NCI-H2081 treated with DMSO at 0.1 percent for 48 hours (cell line): ENCODE results near the gene TRPV4.

ENCODE experiments used
- DNase-seq: peaks from one replicate; lab custom pipeline; 2025; lab: John Stamatoyannopoulos, UW

Gene TRPV4

DNA sequence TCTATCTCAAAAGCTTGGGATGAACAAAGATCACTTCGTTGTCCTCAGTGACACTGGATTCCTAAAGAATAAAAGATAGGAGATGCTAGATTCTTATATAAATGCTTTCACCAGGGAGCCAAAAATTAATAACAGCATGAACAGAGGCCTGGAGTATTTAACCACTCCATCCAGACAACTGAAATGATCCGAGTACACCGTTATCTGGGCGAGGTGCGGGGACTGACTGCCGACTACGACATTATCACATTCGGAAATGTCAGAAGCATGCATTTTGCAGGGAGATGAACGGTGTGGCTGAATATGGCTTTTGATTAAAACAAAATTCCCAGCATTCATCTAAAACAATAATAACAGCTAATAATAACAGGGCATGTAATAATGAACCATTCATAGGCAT, 56.6 kb downstream of the TRPV4 start:
- DNase-seq: no peak

DNA sequence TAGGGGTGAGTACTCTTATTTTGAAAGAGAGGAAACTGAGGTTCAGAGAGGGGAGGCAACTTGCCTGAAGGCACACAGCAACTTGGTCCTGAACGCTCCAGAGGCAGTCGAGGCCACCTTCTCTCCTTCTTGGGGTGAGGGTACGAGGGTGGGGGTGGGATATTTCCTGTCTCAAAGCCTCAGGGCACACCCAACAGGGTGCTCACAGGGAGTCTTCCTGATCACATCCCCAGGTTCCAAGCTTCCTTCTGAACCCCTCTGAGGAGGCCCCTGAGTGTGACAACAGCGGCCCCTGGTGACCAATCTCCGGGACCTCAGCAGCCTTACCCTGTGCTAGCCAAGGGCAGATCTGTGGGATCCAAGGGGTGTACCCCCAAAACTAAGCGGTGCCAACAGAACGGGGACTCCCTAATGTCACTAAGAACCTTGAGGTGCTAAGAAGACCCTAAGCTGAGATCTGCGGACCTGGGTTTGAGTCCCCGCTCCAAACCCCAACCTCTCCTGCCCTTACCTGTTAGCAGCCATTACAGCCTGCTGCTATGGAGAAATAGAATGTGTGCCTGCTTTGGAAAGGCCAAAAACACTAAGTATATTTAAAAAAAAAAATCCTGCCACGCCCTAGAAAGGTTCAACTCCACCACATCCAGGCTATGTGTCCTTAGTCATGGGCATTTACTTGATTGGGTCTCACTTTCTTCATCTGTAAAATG, 57.9 kb downstream of the TRPV4 start:
- no peak for DNase-seq

DNA sequence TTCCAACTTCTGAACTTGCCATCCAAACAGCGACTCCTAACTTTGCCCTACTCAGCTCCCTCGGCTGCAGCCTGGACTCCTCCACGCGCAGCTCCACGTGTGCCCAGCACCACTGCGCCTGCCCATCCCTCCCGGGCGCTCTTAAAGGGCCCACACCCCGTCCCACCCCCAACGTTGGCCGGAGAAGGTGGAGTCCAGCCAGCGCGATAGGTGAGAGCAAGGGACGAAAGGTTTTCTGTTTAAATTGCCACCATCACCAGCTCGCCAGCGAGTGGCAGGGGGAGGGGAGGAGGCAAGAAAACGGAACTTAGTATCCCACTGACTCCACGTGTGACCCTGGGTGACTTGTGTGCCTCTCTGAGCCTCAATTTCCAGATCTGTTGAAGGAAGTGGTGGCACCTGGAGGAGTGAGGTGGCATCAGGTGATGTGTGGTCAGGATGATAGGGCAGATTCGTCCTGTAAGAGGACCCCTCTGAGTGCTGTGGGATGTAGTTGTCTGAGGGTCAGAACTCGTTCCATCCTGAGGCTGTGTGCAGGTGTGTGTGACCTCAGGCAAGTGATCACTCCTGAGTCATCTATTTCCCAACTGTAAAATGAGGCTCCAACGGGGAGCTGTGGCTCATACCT, 59.7 kb downstream of the TRPV4 start:
- no peak for DNase-seq

DNA sequence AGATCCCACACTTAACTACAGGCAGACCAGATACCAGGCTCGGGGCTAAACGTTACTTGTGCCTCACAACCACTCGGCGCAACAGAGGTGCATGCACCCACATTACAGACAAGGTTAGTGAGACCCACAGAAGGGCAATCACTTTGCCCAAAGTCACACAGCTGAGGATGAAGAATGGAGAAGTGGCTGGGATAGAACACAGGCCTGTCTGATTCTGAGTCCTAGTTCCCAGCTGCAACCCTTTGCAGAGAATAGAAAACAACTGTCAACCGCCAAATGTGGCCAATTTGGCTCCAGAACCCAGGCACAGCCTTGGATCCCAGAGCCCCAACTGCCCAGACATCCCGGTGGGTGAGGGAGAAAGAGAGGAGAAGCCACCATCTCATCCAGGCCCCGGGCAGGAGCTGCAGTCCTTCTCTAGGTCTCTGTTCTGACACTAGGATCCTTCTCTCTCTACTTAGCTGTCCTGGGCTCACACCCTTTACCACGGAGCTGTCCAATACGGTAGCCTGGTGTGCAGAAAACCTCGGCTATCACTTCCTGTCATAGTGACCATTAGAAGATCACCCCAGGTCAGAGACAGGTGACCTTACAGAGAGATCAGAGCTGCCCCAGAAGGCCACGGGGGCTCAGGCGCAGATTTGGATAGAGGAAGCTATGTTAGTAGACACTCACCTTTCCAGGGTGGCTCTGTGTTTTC, 60.4 kb downstream of the TRPV4 start:
- DNase-seq: no peak

DNA sequence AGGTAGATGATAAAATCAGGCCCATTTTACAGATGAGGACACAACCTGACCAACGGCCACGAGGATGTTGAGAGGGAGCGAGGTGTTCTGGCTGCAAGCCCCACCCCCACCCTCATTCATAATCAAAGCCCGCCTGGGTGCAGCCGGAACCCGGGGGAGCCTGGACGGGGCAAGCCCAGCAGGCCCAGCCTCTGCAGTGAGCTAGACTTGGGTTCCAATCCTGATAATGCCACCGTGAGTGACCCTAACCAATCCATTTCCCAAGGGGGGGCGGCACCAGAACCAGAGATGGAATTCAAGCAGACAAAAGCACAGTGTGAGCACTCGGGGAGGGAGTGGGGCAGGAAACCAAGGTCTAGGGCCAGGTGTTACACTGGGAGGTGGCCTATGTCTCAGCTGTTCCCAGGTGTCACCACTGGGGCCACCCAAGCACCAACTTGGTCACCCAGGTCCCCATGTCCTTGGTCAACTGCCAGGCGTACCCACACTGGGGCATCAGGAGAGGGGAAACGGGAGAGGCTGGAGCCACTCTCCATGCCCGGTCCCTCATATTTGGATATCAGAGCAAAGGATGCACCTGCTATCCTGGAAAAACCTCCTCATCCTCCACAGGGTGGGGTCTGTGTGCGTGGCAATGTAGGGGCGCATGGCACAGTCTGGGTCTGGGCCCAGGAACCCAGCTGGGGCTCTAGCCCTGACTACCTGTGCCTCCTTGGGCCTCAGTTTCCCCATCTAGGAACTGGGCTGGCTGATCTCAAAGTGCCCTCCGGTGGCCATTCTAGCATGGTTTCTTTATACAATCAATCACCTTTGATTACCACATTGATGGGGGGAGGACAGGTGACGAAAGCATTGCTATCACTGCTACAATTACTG, 61.2 kb downstream of the TRPV4 start:
- no peak for DNase-seq

DNA sequence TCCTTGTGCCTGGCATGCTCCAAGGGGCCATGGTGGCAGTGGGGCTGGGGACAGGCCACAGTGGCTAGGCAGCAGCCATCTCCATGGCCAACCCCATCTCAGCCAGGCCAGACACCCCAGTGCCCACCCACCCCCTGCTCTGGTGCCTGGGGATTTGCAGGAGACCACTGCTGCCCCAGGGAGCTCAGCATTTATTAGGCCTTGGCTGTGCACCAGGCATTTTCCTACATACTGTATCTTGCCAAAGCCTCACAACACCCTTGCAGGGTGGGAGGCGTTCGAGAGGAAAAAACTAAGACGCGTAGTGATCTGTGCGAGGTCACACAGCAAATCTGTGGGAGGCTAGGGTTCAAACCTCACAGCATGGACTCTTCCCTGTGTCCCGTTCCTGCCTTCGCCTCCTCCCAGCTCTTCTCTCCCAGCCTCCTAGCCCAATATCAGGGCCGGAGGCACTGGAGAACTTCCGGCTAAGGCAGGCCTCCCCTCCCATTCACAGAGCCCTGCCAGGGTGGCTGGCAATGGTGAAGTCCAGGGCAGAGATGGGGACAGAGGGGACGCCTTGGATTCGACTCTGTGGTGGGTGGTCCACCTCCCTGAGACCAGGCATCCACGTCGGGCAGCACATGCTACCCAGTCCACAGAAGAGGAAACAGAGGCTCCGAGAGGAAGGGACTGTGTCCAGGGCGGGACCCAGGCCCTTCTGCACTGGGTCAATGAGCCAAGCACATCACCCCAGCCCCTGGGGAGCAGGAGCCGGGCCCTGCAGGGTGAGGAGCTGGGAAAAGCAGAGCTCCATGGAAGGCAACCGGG, 62.1 kb downstream of the TRPV4 start:
- no peak for DNase-seq

DNA sequence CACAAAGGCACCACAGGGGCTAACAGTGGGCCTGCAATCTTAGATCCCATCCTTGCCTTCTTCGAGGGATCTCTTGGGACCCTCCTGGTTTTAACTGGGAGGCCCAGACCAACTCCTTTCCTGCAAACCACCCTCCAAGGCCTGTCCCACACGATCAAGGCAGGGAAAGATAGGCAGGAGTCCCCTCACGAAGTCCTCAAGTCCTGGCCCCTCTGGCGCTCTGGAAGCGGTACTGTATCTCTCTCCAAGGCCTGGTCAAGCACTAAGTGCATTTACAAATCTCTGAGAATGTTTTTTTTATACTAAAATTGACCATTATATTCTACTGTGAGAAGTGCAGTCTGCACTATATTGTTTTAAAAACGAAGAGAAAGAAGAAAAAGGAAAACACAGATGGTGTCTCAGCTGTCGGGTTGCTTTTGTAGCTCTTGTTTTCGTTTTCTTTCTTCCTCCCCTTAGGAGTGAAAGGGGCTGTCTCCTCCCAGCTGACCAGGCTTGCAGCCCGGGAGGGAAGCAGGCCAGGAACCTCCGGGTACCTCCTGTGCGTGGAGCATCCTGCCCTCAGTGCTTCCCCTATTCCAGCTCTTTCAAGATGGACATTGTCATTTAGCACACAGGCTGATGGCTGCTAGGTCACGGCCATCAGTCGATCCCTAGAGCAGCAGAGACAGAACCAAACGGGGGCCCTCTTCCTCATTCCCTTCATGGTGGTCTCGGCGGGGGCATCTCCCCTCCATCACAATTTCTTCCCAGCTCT, 62.9 kb downstream of the TRPV4 start:
- DNase-seq: no peak

DNA sequence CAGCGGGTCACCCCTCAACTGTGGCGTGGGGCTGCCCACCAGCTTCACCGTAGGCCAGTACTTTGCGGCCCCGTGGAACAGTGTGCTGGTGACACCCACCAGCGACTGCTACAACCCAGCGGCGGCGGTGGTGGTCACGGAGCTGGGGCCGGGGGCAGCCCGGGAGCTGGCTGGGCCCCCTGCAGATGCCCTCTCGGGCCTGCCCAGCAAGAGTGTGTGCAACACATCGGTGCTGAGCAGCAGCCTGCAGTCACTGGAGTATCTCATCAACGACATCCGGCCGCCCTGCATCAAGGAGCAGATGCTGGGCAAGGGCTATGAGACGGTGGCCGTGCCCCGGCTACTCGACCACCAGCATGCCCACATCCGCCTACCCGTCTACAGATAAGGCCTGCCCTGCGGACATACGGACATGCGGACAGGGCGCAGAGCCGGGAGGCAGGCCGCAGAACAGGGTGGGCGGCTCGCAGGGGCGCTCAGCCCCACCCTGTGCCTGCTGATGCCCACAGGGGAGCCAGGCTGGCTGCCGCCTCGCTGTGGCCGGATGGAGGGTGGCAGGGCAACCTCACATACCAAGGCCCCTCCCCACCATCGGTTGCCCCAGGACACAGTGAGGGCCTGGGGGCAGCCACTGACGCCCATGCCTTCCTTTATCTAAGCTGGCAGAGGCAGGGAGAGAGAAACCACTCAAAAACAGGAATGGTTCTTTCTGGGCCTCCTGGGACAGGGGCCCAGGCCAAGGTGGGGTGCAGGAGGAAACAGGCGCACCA, 64.1 kb downstream of the TRPV4 start:
- no peak for DNase-seq

DNA sequence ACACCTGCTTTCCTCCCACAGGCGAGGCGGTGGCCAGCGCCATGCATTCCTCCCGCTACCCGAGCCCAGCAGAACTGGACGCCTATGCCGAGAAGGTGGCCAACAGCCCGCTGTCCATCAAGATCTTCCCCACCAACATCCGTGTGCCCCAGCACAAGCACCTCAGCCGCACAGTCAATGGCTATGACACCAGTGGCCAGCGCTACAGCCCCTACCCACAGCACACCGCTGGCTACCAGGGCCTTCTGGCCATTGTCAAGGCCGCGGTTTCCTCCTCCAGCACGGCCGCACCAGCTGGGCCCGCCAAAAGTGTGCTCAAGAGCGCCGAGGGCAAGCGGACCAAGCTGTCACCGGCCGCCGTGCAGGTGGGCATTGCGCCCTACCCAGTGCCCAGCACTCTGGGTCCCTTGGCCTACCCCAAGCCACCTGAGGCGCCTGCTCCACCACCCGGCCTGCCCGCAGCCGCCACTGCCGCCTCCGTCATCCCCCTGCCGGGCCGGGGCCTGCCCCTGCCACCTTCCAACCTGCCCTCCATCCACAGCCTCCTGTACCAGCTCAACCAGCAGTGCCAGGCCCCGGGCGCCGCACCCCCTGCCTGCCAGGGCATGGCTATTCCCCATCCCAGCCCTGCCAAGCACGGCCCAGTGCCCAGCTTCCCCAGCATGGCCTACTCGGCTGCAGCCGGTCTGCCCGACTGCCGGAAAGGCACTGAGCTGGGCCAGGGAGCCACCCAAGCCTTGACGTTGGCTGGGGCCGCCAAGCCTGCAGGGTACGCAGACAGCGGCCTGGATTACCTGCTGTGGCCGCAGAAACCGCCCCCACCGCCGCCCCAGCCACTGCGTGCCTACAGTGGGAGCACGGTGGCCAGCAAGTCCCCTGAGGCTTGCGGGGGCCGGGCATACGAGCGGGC, 65.0 kb downstream of the TRPV4 start:
- DNase-seq: no peak

DNA sequence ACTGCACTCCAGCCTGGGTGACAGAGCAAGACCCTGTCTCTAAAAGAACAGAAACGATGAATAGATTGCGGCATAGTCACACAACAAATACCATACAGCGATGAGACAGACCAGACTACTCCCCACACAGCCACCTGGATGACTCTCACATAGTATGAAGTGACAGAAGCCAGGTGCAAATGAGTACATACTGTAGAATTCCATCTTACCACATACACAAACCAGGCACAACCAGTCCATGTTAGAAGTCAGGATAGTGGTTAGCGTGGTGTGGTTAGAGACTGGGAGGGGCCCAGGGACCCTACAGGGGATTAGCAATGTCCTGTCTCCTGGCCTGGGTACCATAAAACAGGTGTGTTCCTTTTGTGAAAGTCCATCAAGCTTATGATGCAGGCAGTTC, 65.7 kb downstream of the TRPV4 start:
- no peak for DNase-seq

DNA sequence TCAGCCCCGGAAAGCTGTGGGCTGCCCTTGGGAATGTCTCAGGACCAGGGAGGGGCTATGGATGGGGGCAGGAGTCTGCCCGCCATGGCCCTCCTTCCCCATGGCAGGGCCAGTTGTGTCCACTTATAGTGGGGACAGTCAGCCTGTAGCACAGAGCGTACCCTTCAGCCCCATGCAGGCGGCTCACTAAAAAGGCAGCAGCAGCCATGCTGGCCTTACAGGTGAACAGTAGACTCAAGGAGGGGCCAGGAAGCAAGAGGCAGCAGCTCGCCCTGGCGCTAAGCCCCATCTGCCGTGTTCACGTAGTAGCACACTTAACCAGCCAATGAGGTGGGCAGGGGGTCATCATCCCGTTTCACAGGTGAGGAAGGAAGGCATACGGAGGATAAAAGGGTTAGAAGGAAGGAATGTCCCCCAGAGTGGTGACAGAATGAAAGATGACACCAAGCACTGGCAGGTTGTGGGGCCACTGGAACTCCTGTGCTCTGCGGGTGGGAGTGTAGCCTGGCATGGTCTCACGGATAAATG, 66.9 kb downstream of the TRPV4 start:
- DNase-seq: no peak

DNA sequence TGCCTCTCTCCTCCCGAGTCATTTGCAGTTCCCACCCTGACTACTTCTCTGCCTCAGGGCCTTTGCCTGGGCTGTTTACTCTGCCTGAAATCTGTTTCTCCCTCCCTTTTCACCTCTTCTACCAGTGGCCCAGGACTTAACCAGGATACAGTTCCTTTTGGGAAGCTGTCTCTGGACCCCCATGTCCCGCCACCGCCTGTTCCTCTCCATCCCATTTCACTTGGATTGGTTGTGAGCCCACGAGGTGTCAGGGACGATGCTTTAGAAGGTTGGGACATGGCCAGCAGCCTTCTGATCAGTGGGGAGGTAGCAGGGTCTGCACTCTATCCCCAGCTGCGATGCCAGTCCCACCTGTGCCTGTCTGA, 67.8 kb downstream of the TRPV4 start:
- DNase-seq: no peak

DNA sequence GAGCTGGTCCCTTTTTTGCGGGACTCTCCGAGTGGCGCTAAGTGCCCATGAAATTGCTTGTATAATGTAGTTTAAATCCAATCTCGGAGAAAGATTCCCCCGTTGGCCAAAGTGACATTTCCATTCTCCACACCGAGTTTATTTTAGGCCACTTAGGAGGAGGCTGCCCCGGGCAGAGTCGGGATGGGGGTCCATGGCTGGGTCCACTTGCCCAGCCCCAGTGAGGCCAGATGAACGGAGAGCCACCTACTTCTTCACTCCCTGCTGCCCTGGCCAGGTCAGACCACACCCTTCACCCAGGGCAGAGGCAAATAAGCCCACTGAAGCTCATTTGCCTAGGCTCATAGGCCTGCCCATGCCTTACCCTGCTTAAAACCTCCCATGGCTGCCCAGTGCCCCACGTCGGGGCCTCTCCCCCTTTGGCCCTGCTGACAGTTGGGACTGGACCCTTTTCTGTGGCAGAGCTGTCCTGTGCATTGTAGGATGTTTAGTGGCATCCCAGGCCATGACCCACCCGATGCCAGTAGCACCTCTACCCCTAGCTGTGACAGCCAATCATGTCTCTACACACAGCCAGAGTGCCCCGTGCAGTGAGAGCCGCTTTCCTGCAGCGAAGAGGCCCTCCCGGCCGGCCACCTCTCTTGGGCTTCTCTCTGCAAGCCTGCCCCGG, 68.3 kb downstream of the TRPV4 start:
- DNase-seq: no peak

DNA sequence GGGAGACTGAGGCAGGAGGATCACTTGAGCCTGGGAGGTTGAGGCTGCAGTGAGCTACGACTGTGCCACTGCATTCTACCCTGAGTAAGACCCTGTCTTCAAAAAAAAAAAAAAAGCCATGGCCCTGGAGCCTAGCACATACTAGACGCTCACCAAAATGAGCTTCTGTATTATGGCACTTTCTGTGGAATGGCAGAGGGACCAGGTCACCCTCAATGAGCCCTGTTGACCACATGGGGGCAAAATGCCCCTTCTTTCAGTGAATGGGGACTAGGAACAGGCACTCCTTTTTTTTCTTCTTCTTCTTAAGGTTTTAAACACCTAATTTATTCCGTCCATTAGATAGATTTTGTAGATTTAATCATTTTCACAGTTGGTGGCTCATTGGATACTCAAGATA, 69.1 kb downstream of the TRPV4 start:
- DNase-seq: no peak

DNA sequence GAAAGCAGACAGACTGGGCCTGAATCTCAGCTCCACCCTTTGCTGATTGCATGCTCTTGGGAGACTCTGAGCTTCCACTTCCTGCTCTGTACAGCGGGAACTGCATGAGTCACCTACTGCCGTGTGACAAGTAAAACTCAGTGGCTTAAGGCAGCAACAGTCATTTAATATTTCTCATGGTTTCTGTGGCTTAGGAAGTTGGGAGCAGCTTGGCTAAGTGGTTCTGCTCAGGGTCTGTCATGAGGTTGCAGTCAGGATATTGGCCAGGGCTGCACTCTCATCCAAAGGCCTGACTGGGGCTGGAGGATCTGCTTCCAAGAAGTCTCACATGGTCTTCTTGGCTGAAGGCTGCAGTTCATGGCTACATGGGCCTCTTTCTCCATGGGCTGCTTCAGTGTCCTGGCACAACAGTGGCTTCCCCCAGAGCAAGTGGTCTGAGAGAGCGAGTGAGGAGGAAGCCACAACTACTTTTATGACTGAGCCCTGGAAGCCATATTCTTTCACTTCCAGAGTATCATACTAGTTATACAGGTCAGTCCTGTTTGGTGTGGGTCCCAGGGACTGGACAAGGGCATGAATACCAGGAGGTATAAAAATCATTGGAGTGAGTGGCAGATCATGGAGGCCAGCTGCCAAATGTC, 69.9 kb downstream of the TRPV4 start:
- no peak for DNase-seq

DNA sequence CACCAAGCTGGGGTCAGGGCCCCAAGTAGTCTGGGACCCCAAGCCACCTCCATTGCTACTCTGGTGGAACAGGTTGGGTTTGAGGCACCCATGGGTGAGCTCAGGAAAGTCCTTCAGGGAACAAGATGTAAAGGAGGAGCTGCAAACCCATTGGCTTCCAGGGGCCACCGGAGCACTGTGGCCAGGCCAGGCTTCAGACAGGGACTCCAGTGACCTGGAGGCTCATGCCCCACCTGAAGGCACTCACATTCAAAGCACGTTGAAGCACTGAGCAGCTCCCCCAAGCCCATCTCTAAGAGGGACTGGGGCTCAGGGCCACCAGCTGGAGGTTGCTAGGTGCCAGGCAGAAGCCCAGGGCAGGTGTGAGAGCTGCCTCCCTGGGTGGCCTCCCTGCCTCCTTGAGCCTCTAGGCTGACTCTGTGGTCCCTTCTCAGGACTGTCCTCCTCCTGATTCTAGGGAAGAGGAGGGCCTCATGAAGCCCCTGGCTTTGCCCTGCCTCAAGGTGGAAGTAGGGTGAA, 70.5 kb downstream of the TRPV4 start:
- no peak for DNase-seq

DNA sequence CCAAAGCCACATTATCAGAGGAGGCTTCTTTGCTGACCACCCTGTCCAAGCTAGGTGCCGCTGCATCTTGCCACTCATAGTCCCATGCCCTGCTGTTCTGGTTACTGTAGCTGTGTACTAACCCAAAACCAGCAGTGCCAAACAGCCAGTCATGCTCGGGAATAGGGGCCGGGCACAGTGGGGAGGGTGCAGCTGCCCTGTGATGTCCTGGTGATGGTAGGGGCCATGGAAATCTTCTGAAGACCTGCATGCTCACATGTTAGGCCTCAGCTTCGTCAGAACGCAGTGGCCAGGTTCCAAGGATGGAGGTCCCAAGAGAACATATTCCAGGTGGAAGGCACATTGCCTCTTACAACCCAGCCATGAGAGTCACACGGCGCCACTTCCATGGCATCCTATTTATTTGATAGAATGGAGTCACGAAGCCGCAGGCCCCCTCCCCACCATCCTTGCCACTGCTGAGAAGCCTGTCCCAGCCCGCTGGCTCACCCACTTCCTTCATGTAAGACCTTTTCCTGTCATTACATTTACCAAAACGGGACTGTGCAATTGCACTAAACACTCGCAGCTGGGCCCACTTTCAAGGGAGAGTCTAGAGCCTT, 71.0 kb downstream of the TRPV4 start:
- DNase-seq: no peak
